HCT116 (cell line): ENCODE results near the gene SH3RF2. TPM values are rescaled to one million over a fixed set of nuclear protein-coding genes. Genes with fewer than 3 reads are reported as not detected.
"Not testable (repeated sequence)": the region's sequence is repeated elsewhere in the genome, so short reads cannot be mapped to it uniquely, and the experiment has no call there.

ENCODE experiments used
- ATAC-seq: fragments of 200-7000 bp; cut with Tn5 transposase; 2 replicates; pipeline ENCODE4 v1.9.1; 2020; ENCODE audit warnings: mild to moderate bottlenecking, moderate library complexity
- BruUV-seq: library from RNA; stranded (reverse); fragments of 400-500 nt; replicated peaks from 2 replicates; lab custom pipeline; 2021; lab: Mats Ljungman, UMichigan
- CTCF ChIA-PET: fragments of 300-600 bp; sonication (Branson Sonifier 250); formaldehyde crosslinking; loops from one replicate; lab custom pipeline; 2021; ENCODE audit warnings: antibody characterized with exemption; lab: Charles Lee
- POLR2A ChIA-PET: fragments of 300-600, 350-600 bp; sonication (Branson Sonifier 250); formaldehyde crosslinking; loops from one replicate; lab custom pipeline; 2021; ENCODE audit warnings: antibody characterized with exemption; lab: Charles Lee
- RAD21 ChIA-PET, 2 experiments: fragments of 300-600 bp; sonication (Branson Sonifier 250); formaldehyde crosslinking; loops; one replicate each; lab custom pipeline; 2023; ENCODE audit warnings: low total read pairs in 2 of 2; ENCODE audit not compliant: uncharacterized antibody in 2 of 2, unreplicated experiment in 2 of 2, low non-redundant PET in 1 of 2; lab: Charles Lee
- DNase-seq: peaks from one replicate; pipeline ENCODE4 v3.0.0-alpha.2; 2010; ENCODE audit warnings: low read depth, low spot score
- H2AFZ ChIP-seq: fragments of 200-600 bp; shearing (Covaris generic), sonication (generic); 2 replicates; pipeline ENCODE4 v1.6.1; 2017; ENCODE audit warnings: low read depth, mixed run types, mixed read lengths, antibody characterized with exemption, low read length; ENCODE audit not compliant: poor library complexity, severe bottlenecking
- H3K27ac ChIP-seq: 2 replicates; pipeline ENCODE4 v1.5.1; 2012; ENCODE audit warnings: low read depth, low read length
- H3K27me3 ChIP-seq: fragments of 200-600 bp; sonication (generic); 2 replicates; pipeline ENCODE4 v1.6.1; 2016; ENCODE audit warnings: mixed run types, low read length, mixed read lengths; ENCODE audit not compliant: insufficient read depth
- H3K36me3 ChIP-seq, 2 experiments: fragments of 200-500 bp in 1 of 2; fragments of 200-600 bp in 1 of 2; sonication (Bioruptor generic) in 1 of 2; sonication (generic) in 1 of 2; 2 replicates each; pipeline versions ENCODE4 v1.5.1 to v1.6.1; 2014 to 2016; ENCODE audit warnings: low read length in 2 of 2, inconsistent platforms in 1 of 2, mixed read lengths in 1 of 2, mixed run types in 1 of 2; ENCODE audit not compliant: insufficient read depth in 2 of 2, control insufficient read depth in 1 of 2
- H3K4me1 ChIP-seq, 2 experiments: fragments of 200-600 bp in 1 of 2; sonication (generic) in 1 of 2; 2 replicates each; pipeline versions ENCODE4 v1.5.1 to v1.6.1; 2012 to 2017; ENCODE audit warnings: low read length in 2 of 2, inconsistent platforms in 1 of 2, mild to moderate bottlenecking in 1 of 2, mixed read lengths in 1 of 2, mixed run types in 1 of 2, moderate library complexity in 1 of 2; ENCODE audit not compliant: insufficient read depth in 2 of 2, control insufficient read depth in 1 of 2
- H3K4me2 ChIP-seq: fragments of 200-600 bp; sonication (generic); 2 replicates; pipeline ENCODE4 v1.6.1; 2017; ENCODE audit warnings: mixed run types, low read length, mixed read lengths
- H3K4me3 ChIP-seq, 2 experiments: fragments of 200-600 bp in 1 of 2; sonication (generic) in 1 of 2; replicated peaks in 1 of 2; 2 replicates each; pipeline ENCODE4 v1.5.1; 2011 to 2016; ENCODE audit warnings: low read length in 2 of 2, control low read depth in 1 of 2, low read depth in 1 of 2, mild to moderate bottlenecking in 1 of 2, mixed read lengths in 1 of 2, mixed run types in 1 of 2
- H3K79me2 ChIP-seq: fragments of 200-600 bp; sonication (generic); 2 replicates; pipeline ENCODE4 v1.6.1; 2017; ENCODE audit warnings: mild to moderate bottlenecking, mixed run types, low read length, moderate library complexity, mixed read lengths; ENCODE audit not compliant: insufficient read depth
- H3K9ac ChIP-seq: fragments of 200-600 bp; sonication (generic); 2 replicates; pipeline ENCODE4 v1.6.1; 2016; ENCODE audit warnings: low read length, mixed read lengths
- H3K9me2 ChIP-seq: fragments of 200-600 bp; sonication (generic), shearing (Covaris generic); 2 replicates; pipeline ENCODE4 v1.6.1; 2017; ENCODE audit warnings: mixed run types, mild to moderate bottlenecking, moderate library complexity; ENCODE audit not compliant: insufficient read depth
- H3K9me3 ChIP-seq, 2 experiments: fragments of 200-500 bp in 1 of 2; fragments of 200-600 bp in 1 of 2; sonication (Bioruptor generic) in 1 of 2; sonication (generic) in 1 of 2; 2 replicates each; pipeline ENCODE4 v1.6.1; 2014 to 2017; ENCODE audit warnings: low read length in 2 of 2, mixed read lengths in 2 of 2, inconsistent platforms in 1 of 2, low read depth in 1 of 2, mild to moderate bottlenecking in 1 of 2, mixed run types in 1 of 2, moderate library complexity in 1 of 2; ENCODE audit not compliant: control insufficient read depth in 1 of 2, insufficient read depth in 1 of 2
- H4K20me1 ChIP-seq: fragments of 200-600 bp; sonication (generic), shearing (Covaris generic); 2 replicates; pipeline ENCODE4 v1.6.1; 2017; ENCODE audit warnings: mixed run types, mild to moderate bottlenecking, moderate library complexity; ENCODE audit not compliant: insufficient read depth
- CBX3 ChIP-seq: IDR thresholded peaks from 2 replicates; pipeline ENCODE4 v1.6.1; 2012; ENCODE audit warnings: low read depth
- CEBPB ChIP-seq: IDR thresholded peaks from 2 replicates; pipeline ENCODE4 v1.6.1; 2012; ENCODE audit warnings: low read depth
- CTCF ChIP-seq, 3 experiments: fragments of 200-600 bp in 1 of 3; sonication (generic) in 1 of 3; IDR thresholded peaks in 2 of 3; conservative IDR thresholded peaks in 1 of 3; 2 replicates each; pipeline ENCODE4 v1.5.1; 2012 to 2017; ENCODE audit warnings: low read depth in 2 of 3, low read length in 2 of 3, antibody characterized with exemption in 1 of 3, borderline replicate concordance in 1 of 3, control low read depth in 1 of 3, mild to moderate bottlenecking in 1 of 3, mixed read lengths in 1 of 3, mixed run types in 1 of 3, moderate library complexity in 1 of 3; ENCODE audit not compliant: insufficient read depth in 1 of 3
- EGR1 ChIP-seq: IDR thresholded peaks from 2 replicates; pipeline ENCODE4 v1.6.1; 2012; ENCODE audit warnings: low read depth
- ELF1 ChIP-seq: IDR thresholded peaks from 2 replicates; pipeline ENCODE4 v1.6.1; 2012; ENCODE audit warnings: low read depth, borderline replicate concordance
- EZH2 ChIP-seq: fragments of 200-600 bp; sonication (generic); IDR thresholded peaks from 2 replicates; pipeline ENCODE4 v1.6.1; 2017; ENCODE audit warnings: antibody characterized with exemption, mixed run types
- EZH2phosphoT487 ChIP-seq: fragments of 200-600 bp; IDR thresholded peaks from 2 replicates; pipeline ENCODE4 v1.6.1; 2018; ENCODE audit warnings: antibody characterized with exemption, borderline replicate concordance
- FOSL1 ChIP-seq: IDR thresholded peaks from 2 replicates; pipeline ENCODE4 v1.6.1; 2012; ENCODE audit warnings: low read depth
- MAX ChIP-seq: IDR thresholded peaks from 2 replicates; pipeline ENCODE4 v1.6.1; 2012
- POLR2A ChIP-seq: IDR thresholded peaks from 2 replicates; pipeline ENCODE4 v1.7.0; 2011; ENCODE audit warnings: borderline replicate concordance; ENCODE audit not compliant: insufficient read depth, insufficient read length; ENCODE audit errors: extremely low read depth
- POLR2AphosphoS5 ChIP-seq: IDR thresholded peaks from 2 replicates; pipeline ENCODE4 v1.6.1; 2011; ENCODE audit warnings: mild to moderate bottlenecking, low read depth, low read length, moderate library complexity
- RAD21 ChIP-seq: IDR thresholded peaks from 2 replicates; pipeline ENCODE4 v1.6.1; 2012; ENCODE audit warnings: low read depth, mild to moderate bottlenecking
- SIN3A ChIP-seq: IDR thresholded peaks from 2 replicates; pipeline ENCODE4 v1.6.1; 2012; ENCODE audit warnings: low read depth
- SP1 ChIP-seq: IDR thresholded peaks from 2 replicates; pipeline ENCODE4 v1.6.1; 2012; ENCODE audit warnings: low read depth
- SRF ChIP-seq: IDR thresholded peaks from 2 replicates; pipeline ENCODE4 v1.6.1; 2012; ENCODE audit warnings: low read depth
- ZFX ChIP-seq: fragments of 450-650 bp; IDR thresholded peaks from 2 replicates; pipeline ENCODE4 v1.6.1; 2017
- intact Hi-C: fragments of 100-400 bp; cut with micrococcal nuclease; formaldehyde crosslinking; loops from 2 replicates; pipeline ENCODE4 v1.10.0; 2022
- total RNA-seq: library from RNA; stranded (reverse); gene quantifications from one replicate; pipeline ENCODE4 v1.2.1, GENCODE V29; 2021; ENCODE audit not compliant: unreplicated experiment

Gene SH3RF2
- total RNA-seq, 1 experiment from 2014 or later = 14.3 TPM

- TF ChIP-seq CTCF (IDR thresholded peaks at IDR 0.05 in 2 of 3, conservative IDR thresholded peaks at IDR 0.05 in 1 of 3; ENCODE audit: borderline replicate concordance in 1 of 3, insufficient read depth in 1 of 3, low read depth in 2 of 3, low read length in 2 of 3) = no peak
- no peak for TF ChIP-seq FOSL1
- no peak for TF ChIP-seq ZFX
- TF ChIP-seq EGR1 = no peak
- no peak for TF ChIP-seq CEBPB
- TF ChIP-seq POLR2A = no peak
Measured at GRCh38 chr5:146107901-146108300, 171.5 kb downstream of the SH3RF2 start (continued).

- DNase-seq, H3K4me2 ChIP-seq, H4K20me1 ChIP-seq, ATAC-seq, RAD21 ChIA-PET, H3K27ac ChIP-seq, H3K9me2 ChIP-seq, BruUV-seq, intact Hi-C loops, H3K4me1 ChIP-seq, H3K79me2 ChIP-seq, H2AFZ ChIP-seq, H3K9ac ChIP-seq, H3K4me3 ChIP-seq, H3K9me3 ChIP-seq, H3K27me3 ChIP-seq, POLR2A ChIA-PET: not testable (repeated sequence)
- CTCF ChIA-PET = interaction anchor here (0.6 kb wide), 1 partner anchor 182 kb away, joined by 3 read pairs; no protein-coding TSS in a partner anchor
- peaks cover 9 to 14% of the 10 kb centered on the region in 2 experiments; a peak in 2 of 4 replicates for H3K36me3 ChIP-seq
Measured at GRCh38 chr5:146108870-146109269, 172.5 kb downstream of the SH3RF2 start.

GRCh38 chr5:146109379-146109778 is 173.0 kb downstream of the SH3RF2 start:
- Histone ChIP-seq H3K9me3 (no peaks in the 10 kb centered on the region), H3K36me3 (peaks cover 12 to 15% of the 10 kb centered on the region in 2 experiments; a peak in 2 of 4 replicates), H3K4me2 (no peak overlapping the region), H3K27ac (no peak overlapping the region), H3K27me3 (no peaks in the 10 kb centered on the region), H3K4me3 (no peak overlapping the region), H3K4me1 (no peaks in the 10 kb centered on the region), H3K79me2 (no peaks in the 10 kb centered on the region), H3K9me2 (no peaks in the 10 kb centered on the region), H3K9ac (no peak overlapping the region), H2AFZ (no peak overlapping the region), H4K20me1 (no peaks in the 10 kb centered on the region)
- BruUV-seq = no TSS peak
- ChIA-PET RAD21 (no interaction called here), CTCF (interaction anchor here (0.6 kb wide), 1 partner anchor 181 kb away, joined by 3 read pairs; no protein-coding TSS in a partner anchor), POLR2A (interaction anchor here (0.8 kb wide), 1 partner anchor 12 kb away, joined by 3 read pairs; no protein-coding TSS in a partner anchor)
- no peak for DNase-seq
- intact Hi-C loops = no loop called here
- ATAC-seq = no peak
- TF ChIP-seq RAD21 (no peak), POLR2AphosphoS5 (no peak), EZH2 (no peak), SRF (no peak), MAX (no peak), FOSL1 (no peak), ZFX (no peak), SIN3A (no peak), ELF1 (no peak), CBX3 (no peak), EGR1 (no peak), CTCF (IDR thresholded peaks at IDR 0.05 in 2 of 3, conservative IDR thresholded peaks at IDR 0.05 in 1 of 3; ENCODE audit: borderline replicate concordance in 1 of 3, insufficient read depth in 1 of 3, low read depth in 2 of 3, low read length in 2 of 3) (no peak), SP1 (no peak), EZH2phosphoT487 (no peak)
